CMK (cell line): Measurements from ENCODE around the gene KIF2A.

Source experiments
- DNase-seq: peaks from one replicate; pipeline ENCODE4 v3.0.0-alpha.2; 2010; ENCODE audit warnings: low read depth

The KIF2A gene

DNA sequence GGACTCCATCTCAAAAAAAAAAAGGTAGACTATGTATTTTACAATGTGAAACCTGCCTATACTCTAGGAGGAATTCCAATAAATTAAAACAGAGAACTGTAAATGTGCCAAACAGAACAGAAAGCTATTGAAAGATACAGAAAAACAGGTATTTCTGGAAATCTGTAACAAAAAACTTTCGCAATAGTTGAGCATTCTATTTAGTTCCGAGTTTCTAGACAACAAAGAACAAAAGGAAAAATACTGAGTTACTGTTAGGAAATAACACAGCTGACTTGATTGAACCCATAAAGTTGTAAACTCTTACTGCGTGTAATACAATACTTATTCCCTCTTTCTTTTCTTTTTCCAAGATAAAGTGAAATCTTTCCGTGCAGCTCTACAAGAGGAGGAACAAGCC is 79.1 kb downstream of the KIF2A start:
- no peak for DNase-seq

DNA sequence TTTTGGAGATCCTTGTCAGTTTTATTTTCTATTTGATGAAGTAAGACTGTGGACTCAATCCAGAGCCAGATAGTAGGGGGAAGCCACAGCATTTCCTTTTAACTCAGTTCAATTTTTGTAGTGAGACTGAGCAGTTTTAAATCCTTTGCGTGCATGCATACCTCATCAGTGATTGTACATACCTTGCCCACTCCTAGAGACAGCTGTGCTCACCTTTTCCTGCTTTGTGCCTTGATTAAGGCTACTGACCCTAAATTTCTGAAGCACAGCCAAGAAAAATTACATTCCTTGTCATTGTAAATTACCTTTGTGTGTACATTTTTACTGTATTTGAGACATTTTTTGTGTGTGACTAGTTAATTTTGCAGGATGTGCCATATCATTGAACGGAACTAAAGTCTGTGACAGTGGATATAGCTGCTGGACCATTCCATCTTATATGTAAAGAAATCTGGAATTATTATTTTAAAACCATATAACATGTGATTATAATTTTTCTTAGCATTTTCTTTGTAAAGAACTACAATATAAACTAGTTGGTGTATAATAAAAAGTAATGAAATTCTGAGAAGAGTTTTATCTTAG is 79.9 kb downstream of the KIF2A start:
- no peak for DNase-seq

DNA sequence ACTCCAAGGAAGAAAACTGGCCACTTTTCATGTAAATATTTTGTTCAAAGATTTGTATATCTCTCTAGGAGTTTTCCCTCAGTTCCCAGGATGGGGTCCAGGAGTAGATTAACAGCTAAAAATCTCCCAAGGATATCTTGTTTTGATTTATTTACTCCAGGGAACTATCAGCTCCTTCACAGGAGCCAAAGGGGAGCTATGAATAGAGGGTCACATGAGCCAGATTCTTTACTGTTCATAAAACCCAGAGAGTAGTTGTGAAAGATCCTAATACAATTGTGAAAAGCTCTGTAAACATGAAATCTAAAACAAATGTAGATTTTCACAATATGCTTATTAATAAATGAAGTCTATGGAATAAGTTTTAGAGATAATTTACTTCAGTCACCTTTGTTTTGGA is 80.8 kb downstream of the KIF2A start:
- no peak for DNase-seq

DNA sequence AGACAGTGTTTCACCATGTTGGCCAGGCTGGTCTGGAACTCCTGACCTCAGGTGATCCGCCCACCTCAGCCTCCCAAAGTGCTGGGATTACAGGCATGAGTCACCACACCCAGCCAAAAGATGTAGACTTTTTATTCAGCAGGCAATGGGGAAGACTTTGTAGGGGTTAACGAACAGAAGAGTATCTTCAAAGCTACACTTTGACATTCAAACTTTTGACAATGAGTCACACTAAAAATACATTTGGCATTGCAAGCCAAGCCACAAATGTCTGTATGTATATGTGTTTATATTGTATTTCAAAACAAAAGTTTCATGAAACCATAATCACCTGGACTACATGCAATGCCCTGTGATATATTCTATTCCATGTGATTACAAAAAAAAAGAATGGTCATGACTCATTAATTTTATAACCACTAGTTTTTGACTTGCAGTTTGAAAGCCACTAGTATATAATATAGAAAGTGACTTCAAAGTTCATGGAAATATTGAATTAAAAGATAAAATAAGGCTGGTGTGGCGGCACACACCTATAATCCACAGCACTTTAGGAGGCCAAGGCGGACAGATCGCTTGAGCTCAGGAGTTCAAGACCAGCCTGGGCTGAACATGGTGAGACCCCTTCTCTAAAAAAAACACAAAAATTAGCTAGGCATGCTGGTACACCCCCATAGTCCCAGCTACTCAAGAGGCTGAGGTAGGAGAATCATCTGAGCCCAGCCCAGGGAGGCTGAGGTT is 89.4 kb downstream of the KIF2A start:
- DNase-seq, result no peak

DNA sequence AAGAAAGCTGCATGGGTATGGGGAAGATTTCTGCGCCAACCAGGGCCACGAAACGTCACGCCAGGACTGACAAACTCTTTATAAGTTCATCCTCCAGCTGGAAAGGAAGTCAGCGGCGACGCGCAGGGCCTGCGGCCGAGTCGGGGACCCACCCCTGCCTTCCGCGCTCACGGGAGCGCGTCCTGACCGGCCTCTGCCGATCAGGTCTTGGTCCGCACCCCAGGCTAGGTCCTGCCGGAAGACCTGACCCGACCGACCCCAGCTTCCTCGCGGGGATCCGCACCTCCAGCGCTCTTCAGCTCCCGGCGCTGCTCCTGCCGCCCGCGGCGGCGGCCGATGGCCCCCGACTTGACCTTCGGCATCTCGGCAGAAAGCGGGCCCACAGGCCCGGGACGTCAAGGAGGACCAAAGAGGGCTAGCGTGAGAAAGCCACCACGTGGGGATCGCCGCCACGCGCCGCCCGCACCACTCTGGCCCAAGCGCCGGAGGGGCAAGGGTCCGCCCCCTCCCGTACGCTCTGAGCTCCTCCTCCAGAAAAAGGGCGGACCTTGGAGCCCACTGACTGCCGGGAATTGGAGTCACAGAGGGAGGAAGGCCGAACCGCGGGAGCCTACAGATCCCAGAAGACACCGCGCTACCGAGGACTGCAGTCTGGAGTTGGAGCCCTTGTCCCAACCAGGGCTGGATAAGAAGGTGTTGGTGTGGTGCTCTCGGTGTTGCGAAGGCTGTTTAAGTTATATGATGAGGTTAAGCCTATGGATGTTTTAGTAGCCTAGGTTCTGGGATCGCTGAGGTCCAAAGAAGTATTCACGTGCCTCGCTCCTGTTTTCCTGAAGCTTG is 97.6 kb downstream of the KIF2A start, which contains the start of gene DIMT1:
Gene DIMT1 (minus strand): TSS at position 495 of the 840 bp plus-strand sequence. CDS start 133 bp downstream, at position 362.
- peak; percentile 87 for DNase-seq

DNA sequence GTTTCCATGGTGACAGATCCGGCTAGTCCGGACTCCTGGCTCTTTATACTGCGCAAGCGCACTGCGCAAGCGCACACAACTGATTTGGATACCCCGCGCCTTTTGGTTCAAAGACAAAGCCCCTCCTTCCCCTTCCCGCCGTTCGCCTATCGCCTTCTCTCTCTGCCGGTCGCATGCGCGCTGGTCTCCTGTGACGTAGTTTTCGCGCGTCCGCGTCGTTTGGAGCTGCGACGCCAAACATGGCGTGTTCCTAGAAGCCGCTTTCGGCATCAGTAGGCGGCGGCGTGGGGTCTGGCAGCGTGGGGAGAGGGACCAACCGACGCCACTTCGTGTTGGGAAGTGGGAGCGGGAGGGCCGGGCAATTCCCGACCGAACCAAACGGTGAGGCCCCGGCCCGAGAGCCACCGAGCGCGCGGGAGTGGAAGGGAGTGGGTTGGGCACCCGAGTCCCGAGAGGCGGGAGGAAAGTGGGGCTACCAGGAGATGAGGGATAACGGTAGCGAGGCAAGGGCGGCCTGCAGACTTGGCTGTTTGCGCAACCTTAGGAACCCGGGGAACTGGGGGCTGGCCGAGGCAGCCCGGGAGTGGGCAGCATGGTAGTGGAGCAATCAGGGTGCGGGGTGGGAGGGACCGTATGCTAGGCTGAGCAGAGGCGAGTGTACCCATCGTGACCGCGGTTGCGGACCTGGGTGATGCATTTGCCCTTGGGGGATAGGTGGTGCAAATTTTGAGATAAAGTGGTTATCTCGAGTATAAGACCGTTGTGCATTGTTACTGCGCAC is 106.7 kb downstream of the KIF2A start, which contains the start of gene IPO11:
Gene IPO11 (plus strand): TSS at position 215 of the 781 bp plus-strand sequence. CDS start 24,517 bp downstream, outside the sequence.
- peak; percentile 90 for DNase-seq

DNA sequence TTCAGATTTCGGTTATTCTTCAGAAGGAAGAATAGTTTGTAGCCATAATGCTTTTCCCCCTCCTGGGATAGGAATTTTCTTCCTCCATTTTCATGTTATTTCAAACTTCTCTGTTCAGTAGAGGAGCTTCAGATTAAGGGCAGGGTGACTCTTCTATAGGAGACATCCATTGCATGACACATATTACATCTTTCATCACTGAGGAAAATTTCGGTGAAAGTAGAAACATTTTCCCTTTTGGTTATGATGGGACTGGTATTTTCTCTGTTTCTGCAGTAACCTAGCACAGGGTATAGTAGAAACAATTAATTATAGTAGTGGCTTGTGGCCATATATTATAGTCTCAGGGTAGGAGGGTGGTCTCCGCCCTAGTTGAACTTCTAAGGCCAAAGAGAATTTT is 107.7 kb downstream of the KIF2A start:
- DNase-seq, result no peak

DNA sequence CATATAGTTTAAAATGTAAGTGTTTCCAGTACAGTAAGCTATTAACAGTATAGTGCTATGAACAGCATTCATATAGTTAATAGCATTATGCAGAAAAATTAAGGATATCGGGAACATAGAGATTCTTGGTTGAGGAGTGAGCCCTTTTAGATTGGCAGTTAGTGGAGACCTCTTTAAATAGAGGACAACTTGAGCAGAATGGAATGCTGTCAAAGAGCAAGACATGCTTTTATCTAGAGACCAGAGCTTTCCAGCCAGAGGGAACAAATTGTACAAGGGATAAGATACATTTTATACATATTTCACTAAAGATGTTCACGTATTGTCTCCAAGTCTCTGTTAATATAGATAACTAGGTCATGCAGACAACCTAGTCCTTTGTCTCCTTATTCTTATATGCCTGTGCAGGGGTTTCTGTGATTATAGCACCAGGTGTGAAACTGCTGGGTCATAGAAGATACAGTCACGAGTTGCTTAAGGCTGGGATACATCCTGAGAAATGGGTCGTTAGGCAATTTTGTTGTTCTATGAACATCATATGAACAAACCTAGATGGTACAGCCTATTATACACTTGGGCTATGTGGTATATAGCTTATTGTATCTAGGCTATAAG is 112.6 kb downstream of the KIF2A start:
- DNase-seq, result no peak

DNA sequence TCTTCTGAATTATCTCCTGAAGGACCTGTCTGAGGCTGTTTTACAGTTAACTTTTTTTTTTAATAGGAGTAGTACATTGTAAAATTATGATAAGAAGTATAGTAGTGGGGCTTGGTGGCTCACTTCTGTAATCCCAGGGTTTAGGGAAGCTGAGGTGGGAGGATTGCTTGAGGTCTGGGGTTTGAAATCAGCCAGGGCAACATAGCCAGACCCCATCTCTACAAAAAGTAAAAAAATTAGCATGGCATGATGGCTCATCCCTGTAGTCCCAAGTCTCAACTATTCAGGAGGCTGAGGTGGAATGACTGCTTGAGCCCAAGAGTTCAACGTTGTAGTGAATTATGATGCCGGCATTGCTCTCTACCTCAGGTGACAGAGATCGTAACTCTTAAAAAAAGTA is 113.6 kb downstream of the KIF2A start:
- no peak for DNase-seq

DNA sequence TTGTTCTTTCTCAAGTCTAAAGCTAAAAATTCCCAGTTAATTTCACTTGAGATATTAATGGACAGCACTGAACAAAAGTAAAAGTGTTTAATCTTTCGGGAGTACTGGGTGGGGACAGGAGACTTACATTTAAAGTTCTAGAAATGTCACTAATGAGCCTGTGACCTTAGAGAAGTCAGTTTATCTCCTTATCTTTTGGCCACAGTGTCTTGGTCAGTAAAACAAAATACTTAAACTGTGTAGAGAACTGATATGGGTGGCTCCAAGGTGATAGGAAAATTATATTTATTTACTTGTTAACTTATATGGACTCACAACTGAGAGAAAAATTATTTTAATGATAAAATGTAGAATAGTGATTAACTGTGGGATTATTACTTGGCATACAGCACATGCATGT is 115.4 kb downstream of the KIF2A start:
- DNase-seq, result no peak

DNA sequence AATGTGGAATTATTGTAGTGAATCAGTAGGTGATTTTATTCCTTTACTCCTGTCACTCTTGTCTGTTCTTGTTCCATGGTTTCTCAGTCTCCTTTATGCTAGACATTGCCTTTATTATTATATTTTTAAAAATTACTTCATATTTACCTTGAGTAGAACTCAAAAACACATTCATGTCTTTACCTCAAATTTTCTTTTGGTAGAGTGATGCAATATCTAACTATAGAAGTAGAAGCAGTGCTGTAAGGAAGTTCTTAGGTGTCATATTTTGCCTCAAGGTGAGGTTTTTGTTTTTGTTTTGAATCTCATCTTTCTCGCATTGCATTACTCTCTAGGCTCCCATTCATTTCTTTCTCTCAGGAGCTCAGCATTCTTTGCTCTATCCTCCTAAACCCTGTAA is 118.8 kb downstream of the KIF2A start:
- no peak for DNase-seq

DNA sequence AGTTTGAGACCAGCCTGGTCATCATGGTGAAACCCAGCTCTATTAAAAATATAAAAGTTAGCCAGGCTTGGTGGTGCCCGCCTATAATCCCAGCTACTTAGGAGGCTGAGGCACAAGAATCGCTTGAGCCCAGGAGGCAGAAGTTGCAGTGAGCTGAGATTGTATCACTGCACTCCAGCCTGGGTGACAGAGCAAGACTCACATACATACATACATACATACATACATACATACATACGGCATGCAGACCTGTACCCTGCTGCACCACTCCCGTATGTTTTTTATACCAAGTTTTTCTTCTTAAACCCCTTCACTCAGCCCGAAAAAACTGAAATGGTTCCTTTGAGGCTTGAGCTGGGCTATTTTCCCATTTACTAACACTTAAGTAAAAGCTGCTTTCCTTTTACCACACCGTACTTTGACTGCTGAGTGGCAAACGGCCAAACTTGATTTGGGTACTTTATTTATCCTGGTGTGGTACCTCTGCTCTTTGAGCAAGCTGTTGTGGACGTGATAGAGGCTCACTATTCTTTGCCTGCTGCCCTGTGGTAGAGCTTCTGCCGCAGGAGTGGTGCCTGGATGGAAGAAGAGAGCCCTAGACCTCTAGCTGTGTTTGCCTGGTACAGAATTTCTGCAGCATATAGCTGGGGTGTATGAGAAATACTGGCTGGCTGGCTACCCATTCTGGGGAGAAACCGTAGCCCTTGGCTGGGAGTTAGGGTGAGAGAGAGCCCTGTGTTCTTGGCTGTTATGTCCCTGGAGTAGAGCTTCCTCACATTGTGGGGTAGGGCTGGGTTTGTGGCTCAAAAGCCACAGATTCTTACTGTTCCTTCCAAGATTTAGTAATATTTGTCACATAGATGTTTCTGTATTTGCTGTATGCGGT is 126.0 kb downstream of the KIF2A start:
- no peak for DNase-seq

DNA sequence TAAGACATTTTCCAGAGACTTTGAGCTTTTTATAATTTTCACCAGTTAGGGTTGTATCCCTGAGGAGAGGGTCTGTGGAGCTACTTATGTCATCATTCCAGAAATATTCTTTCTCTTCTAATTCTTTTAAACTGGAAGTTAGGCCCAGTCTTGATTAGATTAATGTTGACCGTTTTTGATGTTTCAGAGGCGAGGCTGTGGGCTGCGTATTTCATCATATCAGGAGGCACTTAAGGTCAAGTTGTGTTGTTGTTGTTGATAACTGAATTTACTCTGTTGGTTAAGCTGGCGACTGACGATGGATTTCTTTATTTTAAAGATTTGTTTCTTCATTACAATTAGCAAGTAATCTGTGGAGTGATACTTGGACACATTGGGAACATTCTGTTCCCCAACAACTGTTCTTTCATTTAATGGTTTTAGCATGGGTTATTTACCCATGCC is 126.6 kb downstream of the KIF2A start:
- no peak for DNase-seq
